HEK293 (cell line): Measurements from ENCODE around the gene ZFX.

Source experiments
- IKZF3 ChIP-seq: fragments of 450-650 bp; IDR thresholded peaks from 2 replicates; pipeline ENCODE4 v1.5.0; 2018; ENCODE audit warnings: missing biosample characterization, mild to moderate bottlenecking, missing genetic modification characterization, moderate library complexity
- KLF16 ChIP-seq: fragments of 450-650 bp; formaldehyde crosslinking; IDR thresholded peaks from 2 replicates; pipeline ENCODE4 v1.5.1; 2017; ENCODE audit warnings: missing biosample characterization, missing genetic modification characterization
- SALL2 ChIP-seq: fragments of 450-650 bp; formaldehyde crosslinking; IDR thresholded peaks from 2 replicates; pipeline ENCODE4 v1.5.0; 2017; ENCODE audit warnings: missing biosample characterization, mild to moderate bottlenecking, missing genetic modification characterization, borderline replicate concordance
- ZBTB48 ChIP-seq: fragments of 450-650 bp; formaldehyde crosslinking; IDR thresholded peaks from 2 replicates; pipeline ENCODE4 v1.5.1; 2016; ENCODE audit warnings: missing biosample characterization, missing genetic modification characterization
- ZNF132 ChIP-seq: fragments of 450-650 bp; formaldehyde crosslinking; IDR thresholded peaks from 2 replicates; pipeline ENCODE4 v1.5.1; 2017; ENCODE audit warnings: missing biosample characterization, missing genetic modification characterization, borderline replicate concordance
- ZNF16 ChIP-seq: fragments of 450-650 bp; formaldehyde crosslinking; IDR thresholded peaks from 2 replicates; pipeline ENCODE4 v1.5.1; 2016; ENCODE audit warnings: low read depth, missing biosample characterization, missing genetic modification characterization
- ZNF221 ChIP-seq: fragments of 450-650 bp; formaldehyde crosslinking; IDR thresholded peaks from 2 replicates; pipeline ENCODE4 v1.5.1; 2017; ENCODE audit warnings: missing biosample characterization, missing genetic modification characterization, borderline replicate concordance
- ZNF239 ChIP-seq: fragments of 450-650 bp; formaldehyde crosslinking; IDR thresholded peaks from 2 replicates; pipeline ENCODE4 v1.5.1; 2016; ENCODE audit warnings: missing biosample characterization, missing genetic modification characterization
- ZNF366 ChIP-seq: fragments of 450-650 bp; formaldehyde crosslinking; conservative IDR thresholded peaks from 2 replicates; pipeline ENCODE4 v1.5.1; 2016; ENCODE audit warnings: missing biosample characterization, missing genetic modification characterization
- ZNF426 ChIP-seq: fragments of 450-650 bp; formaldehyde crosslinking; IDR thresholded peaks from 2 replicates; pipeline ENCODE4 v1.5.1; 2017; ENCODE audit warnings: missing biosample characterization, missing genetic modification characterization, mild to moderate bottlenecking, inconsistent platforms, moderate library complexity
- ZNF510 ChIP-seq: fragments of 450-650 bp; formaldehyde crosslinking; IDR thresholded peaks from 2 replicates; pipeline ENCODE4 v1.5.1; 2018; ENCODE audit warnings: mild to moderate bottlenecking, missing genetic modification characterization, missing biosample characterization; ENCODE audit not compliant: insufficient replicate concordance
- ZNF521 ChIP-seq: fragments of 450-650 bp; formaldehyde crosslinking; IDR thresholded peaks from 2 replicates; pipeline ENCODE4 v1.5.1; 2017; ENCODE audit warnings: missing biosample characterization, mild to moderate bottlenecking, missing genetic modification characterization
- ZNF548 ChIP-seq: fragments of 450-650 bp; formaldehyde crosslinking; IDR thresholded peaks from 2 replicates; pipeline ENCODE4 v1.5.1; 2016; ENCODE audit warnings: missing biosample characterization, missing genetic modification characterization
- ZNF660 ChIP-seq: fragments of 450-650 bp; IDR thresholded peaks from 2 replicates; pipeline ENCODE4 v1.5.1; 2018; ENCODE audit warnings: missing biosample characterization, mild to moderate bottlenecking, missing genetic modification characterization
- ZNF677 ChIP-seq: fragments of 450-650 bp; IDR thresholded peaks from 2 replicates; pipeline ENCODE4 v1.5.0; 2018; ENCODE audit warnings: missing biosample characterization, mild to moderate bottlenecking, missing genetic modification characterization, moderate library complexity
- ZNF76 ChIP-seq: fragments of 450-650 bp; formaldehyde crosslinking; IDR thresholded peaks from 2 replicates; pipeline ENCODE4; 2016; ENCODE audit warnings: low read depth, missing biosample characterization, missing genetic modification characterization, borderline replicate concordance
- ZNF785 ChIP-seq: fragments of 450-650 bp; formaldehyde crosslinking; IDR thresholded peaks from 2 replicates; pipeline ENCODE4 v1.5.1; 2016; ENCODE audit warnings: missing biosample characterization, missing genetic modification characterization
- ZNF792 ChIP-seq: fragments of 450-650 bp; formaldehyde crosslinking; IDR thresholded peaks from 2 replicates; pipeline ENCODE4 v1.5.1; 2016; ENCODE audit warnings: missing biosample characterization, missing genetic modification characterization
- TF ChIP-seq, protein P1 (sequence below): fragments of 450-650 bp; formaldehyde crosslinking; IDR thresholded peaks from 2 replicates; pipeline ENCODE4; 2016; ENCODE audit warnings: missing biosample characterization, missing genetic modification characterization
- TF ChIP-seq, protein P2 (sequence below): fragments of 450-650 bp; formaldehyde crosslinking; IDR thresholded peaks from 2 replicates; pipeline ENCODE4 v1.5.1; 2016; ENCODE audit warnings: missing biosample characterization, missing genetic modification characterization, low read depth
- TF ChIP-seq, protein P3 (sequence below): fragments of 450-650 bp; formaldehyde crosslinking; IDR thresholded peaks from 2 replicates; pipeline ENCODE4 v1.5.1; 2017; ENCODE audit warnings: missing biosample characterization, missing genetic modification characterization
- TF ChIP-seq, protein P4 (sequence below): fragments of 450-650 bp; IDR thresholded peaks from 2 replicates; pipeline ENCODE4 v1.5.1; 2018; ENCODE audit warnings: missing biosample characterization, mild to moderate bottlenecking, missing genetic modification characterization
- TF ChIP-seq, protein P5 (sequence below): fragments of 450-650 bp; formaldehyde crosslinking; IDR thresholded peaks from 2 replicates; pipeline ENCODE4 v1.5.1; 2016; ENCODE audit warnings: missing biosample characterization, missing genetic modification characterization
- TF ChIP-seq, protein P6 (sequence below): fragments of 450-650 bp; formaldehyde crosslinking; IDR thresholded peaks from 2 replicates; pipeline ENCODE4 v1.5.1; 2016; ENCODE audit warnings: missing biosample characterization, missing genetic modification characterization
- TF ChIP-seq, protein P7 (sequence below): fragments of 450-650 bp; formaldehyde crosslinking; IDR thresholded peaks from 2 replicates; pipeline ENCODE4 v1.5.1; 2016; ENCODE audit warnings: missing biosample characterization, missing genetic modification characterization

The ZFX gene

DNA sequence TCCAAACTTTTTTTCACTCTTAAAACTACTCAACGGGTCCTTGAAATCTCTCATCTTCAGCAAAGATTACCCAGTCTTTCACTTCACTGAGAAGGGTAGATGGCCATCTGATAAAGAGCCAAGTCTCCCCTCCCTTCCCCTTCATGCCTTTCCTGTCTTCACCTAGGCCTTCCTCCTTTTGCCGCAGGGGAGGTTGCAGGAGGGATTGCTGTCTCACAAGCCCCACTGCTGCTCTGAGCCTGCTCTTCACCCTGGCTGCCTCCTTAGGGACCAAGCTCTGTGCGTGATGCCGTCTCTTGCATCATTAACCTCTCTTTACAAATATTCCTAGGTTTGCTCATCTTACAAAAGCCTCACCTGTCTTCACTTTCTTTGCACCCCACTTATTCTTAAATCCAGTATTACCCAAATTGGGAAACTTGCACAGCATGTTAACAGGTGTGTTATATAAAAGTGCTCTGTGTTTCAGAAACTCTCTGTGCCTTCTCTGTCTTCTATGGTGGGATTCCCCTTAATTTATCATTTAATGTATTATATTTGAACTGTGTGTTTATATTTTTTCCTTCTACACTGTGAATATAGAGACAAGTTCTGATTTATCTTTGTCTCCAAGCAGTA is 3.8 kb downstream of the ZFX start (continued):
- TF ChIP-seq, protein P1, sequence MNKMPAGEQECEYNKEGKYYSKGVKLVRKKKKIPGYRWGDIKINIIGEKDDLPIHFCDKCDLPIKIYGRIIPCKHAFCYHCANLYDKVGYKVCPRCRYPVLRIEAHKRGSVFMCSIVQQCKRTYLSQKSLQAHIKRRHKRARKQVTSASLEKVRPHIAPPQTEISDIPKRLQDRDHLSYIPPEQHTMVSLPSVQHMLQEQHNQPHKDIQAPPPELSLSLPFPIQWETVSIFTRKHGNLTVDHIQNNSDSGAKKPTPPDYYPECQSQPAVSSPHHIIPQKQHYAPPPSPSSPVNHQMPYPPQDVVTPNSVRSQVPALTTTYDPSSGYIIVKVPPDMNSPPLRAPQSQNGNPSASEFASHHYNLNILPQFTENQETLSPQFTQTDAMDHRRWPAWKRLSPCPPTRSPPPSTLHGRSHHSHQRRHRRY, result no peak
- TF ChIP-seq ZNF221 (tag by site-specific recombination), result no peak
- no peak for TF ChIP-seq KLF16 (tag by site-specific recombination)
- no peak for TF ChIP-seq ZNF792 (tag by site-specific recombination)
- no peak for TF ChIP-seq ZNF677 (tag by site-specific recombination)
- peak; percentile 67 for TF ChIP-seq ZNF366 (tag by site-specific recombination)
- TF ChIP-seq ZNF239 (tag by site-specific recombination), result no peak
- TF ChIP-seq SALL2 (tag by site-specific recombination), result no peak
- TF ChIP-seq, protein P2, sequence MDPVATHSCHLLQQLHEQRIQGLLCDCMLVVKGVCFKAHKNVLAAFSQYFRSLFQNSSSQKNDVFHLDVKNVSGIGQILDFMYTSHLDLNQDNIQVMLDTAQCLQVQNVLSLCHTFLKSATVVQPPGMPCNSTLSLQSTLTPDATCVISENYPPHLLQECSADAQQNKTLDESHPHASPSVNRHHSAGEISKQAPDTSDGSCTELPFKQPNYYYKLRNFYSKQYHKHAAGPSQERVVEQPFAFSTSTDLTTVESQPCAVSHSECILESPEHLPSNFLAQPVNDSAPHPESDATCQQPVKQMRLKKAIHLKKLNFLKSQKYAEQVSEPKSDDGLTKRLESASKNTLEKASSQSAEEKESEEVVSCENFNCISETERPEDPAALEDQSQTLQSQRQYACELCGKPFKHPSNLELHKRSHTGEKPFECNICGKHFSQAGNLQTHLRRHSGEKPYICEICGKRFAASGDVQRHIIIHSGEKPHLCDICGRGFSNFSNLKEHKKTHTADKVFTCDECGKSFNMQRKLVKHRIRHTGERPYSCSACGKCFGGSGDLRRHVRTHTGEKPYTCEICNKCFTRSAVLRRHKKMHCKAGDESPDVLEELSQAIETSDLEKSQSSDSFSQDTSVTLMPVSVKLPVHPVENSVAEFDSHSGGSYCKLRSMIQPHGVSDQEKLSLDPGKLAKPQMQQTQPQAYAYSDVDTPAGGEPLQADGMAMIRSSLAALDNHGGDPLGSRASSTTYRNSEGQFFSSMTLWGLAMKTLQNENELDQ (tag by site-specific recombination), result no peak
- no peak for TF ChIP-seq ZNF76 (tag by site-specific recombination)
- peak; percentile 92 for TF ChIP-seq ZBTB48 (tag by site-specific recombination)
- TF ChIP-seq, protein P3, sequence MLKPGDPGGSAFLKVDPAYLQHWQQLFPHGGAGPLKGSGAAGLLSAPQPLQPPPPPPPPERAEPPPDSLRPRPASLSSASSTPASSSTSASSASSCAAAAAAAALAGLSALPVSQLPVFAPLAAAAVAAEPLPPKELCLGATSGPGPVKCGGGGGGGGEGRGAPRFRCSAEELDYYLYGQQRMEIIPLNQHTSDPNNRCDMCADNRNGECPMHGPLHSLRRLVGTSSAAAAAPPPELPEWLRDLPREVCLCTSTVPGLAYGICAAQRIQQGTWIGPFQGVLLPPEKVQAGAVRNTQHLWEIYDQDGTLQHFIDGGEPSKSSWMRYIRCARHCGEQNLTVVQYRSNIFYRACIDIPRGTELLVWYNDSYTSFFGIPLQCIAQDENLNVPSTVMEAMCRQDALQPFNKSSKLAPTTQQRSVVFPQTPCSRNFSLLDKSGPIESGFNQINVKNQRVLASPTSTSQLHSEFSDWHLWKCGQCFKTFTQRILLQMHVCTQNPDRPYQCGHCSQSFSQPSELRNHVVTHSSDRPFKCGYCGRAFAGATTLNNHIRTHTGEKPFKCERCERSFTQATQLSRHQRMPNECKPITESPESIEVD, result 0 out of 2 replicates have a peak, but pooled peaks have one; percentile 0
- TF ChIP-seq ZNF521 (tag by site-specific recombination), result no peak
- TF ChIP-seq ZNF548 (tag by site-specific recombination), result no peak
- TF ChIP-seq ZNF510 (tag by site-specific recombination), result no peak
- TF ChIP-seq IKZF3, result peak; percentile 72; the same call in 1 of the 2 replicates
- TF ChIP-seq, protein P4, sequence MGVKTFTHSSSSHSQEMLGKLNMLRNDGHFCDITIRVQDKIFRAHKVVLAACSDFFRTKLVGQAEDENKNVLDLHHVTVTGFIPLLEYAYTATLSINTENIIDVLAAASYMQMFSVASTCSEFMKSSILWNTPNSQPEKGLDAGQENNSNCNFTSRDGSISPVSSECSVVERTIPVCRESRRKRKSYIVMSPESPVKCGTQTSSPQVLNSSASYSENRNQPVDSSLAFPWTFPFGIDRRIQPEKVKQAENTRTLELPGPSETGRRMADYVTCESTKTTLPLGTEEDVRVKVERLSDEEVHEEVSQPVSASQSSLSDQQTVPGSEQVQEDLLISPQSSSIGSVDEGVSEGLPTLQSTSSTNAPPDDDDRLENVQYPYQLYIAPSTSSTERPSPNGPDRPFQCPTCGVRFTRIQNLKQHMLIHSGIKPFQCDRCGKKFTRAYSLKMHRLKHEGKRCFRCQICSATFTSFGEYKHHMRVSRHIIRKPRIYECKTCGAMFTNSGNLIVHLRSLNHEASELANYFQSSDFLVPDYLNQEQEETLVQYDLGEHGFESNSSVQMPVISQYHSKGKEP (tag by site-specific recombination), result peak; percentile 71; the same call in 1 of the 2 replicates
- TF ChIP-seq, protein P5, sequence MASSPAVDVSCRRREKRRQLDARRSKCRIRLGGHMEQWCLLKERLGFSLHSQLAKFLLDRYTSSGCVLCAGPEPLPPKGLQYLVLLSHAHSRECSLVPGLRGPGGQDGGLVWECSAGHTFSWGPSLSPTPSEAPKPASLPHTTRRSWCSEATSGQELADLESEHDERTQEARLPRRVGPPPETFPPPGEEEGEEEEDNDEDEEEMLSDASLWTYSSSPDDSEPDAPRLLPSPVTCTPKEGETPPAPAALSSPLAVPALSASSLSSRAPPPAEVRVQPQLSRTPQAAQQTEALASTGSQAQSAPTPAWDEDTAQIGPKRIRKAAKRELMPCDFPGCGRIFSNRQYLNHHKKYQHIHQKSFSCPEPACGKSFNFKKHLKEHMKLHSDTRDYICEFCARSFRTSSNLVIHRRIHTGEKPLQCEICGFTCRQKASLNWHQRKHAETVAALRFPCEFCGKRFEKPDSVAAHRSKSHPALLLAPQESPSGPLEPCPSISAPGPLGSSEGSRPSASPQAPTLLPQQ (tag by site-specific recombination), result peak; percentile 55
- TF ChIP-seq ZNF16 (tag by site-specific recombination), result no peak
- TF ChIP-seq ZNF132 (tag by site-specific recombination), result no peak
- TF ChIP-seq ZNF785 (tag by site-specific recombination), result no peak
- TF ChIP-seq, protein P6, sequence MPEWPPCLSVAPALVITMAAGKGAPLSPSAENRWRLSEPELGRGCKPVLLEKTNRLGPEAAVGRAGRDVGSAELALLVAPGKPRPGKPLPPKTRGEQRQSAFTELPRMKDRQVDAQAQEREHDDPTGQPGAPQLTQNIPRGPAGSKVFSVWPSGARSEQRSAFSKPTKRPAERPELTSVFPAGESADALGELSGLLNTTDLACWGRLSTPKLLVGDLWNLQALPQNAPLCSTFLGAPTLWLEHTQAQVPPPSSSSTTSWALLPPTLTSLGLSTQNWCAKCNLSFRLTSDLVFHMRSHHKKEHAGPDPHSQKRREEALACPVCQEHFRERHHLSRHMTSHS (tag by site-specific recombination), result no peak
- TF ChIP-seq, protein P7, sequence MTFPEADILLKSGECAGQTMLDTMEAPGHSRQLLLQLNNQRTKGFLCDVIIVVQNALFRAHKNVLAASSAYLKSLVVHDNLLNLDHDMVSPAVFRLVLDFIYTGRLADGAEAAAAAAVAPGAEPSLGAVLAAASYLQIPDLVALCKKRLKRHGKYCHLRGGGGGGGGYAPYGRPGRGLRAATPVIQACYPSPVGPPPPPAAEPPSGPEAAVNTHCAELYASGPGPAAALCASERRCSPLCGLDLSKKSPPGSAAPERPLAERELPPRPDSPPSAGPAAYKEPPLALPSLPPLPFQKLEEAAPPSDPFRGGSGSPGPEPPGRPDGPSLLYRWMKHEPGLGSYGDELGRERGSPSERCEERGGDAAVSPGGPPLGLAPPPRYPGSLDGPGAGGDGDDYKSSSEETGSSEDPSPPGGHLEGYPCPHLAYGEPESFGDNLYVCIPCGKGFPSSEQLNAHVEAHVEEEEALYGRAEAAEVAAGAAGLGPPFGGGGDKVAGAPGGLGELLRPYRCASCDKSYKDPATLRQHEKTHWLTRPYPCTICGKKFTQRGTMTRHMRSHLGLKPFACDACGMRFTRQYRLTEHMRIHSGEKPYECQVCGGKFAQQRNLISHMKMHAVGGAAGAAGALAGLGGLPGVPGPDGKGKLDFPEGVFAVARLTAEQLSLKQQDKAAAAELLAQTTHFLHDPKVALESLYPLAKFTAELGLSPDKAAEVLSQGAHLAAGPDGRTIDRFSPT (tag by site-specific recombination), result no peak
- no peak for TF ChIP-seq ZNF426 (tag by site-specific recombination)
- TF ChIP-seq ZNF660 (tag by site-specific recombination), result no peak
